Osteocyte (in vitro differentiated cells): ENCODE data around the gene AKAP6. TPM values are rescaled to one million over a fixed set of nuclear protein-coding genes. Genes with fewer than 3 reads are reported as not detected.

ENCODE experiments used
- DNase-seq: peaks from one replicate; pipeline ENCODE4 v3.0.0; 2021; ENCODE audit warnings: mixed read lengths; ENCODE audit not compliant: unreplicated experiment; ENCODE audit errors: extremely low spot score
- H3K27ac Mint-ChIP-seq: one replicate; pipeline ENCODE4 v1.8.0; 2021; ENCODE audit warnings: mild to moderate bottlenecking, mixed read lengths; ENCODE audit not compliant: unreplicated experiment
- H3K27me3 Mint-ChIP-seq: one replicate; pipeline ENCODE4 v1.8.0; 2021; ENCODE audit warnings: mixed read lengths; ENCODE audit not compliant: unreplicated experiment
- H3K36me3 Mint-ChIP-seq: one replicate; pipeline ENCODE4 v1.8.0; 2021; ENCODE audit warnings: mixed read lengths; ENCODE audit not compliant: unreplicated experiment
- H3K4me1 Mint-ChIP-seq: one replicate; pipeline ENCODE4 v1.8.0; 2021; ENCODE audit warnings: mixed read lengths; ENCODE audit not compliant: unreplicated experiment
- H3K4me3 Mint-ChIP-seq: one replicate; pipeline ENCODE4 v1.8.0; 2021; ENCODE audit warnings: mild to moderate bottlenecking, moderate library complexity, mixed read lengths; ENCODE audit not compliant: unreplicated experiment
- H3K9me3 Mint-ChIP-seq: one replicate; pipeline ENCODE4 v1.8.0; 2021; ENCODE audit warnings: mixed read lengths; ENCODE audit not compliant: unreplicated experiment
- total RNA-seq: library from RNA; stranded (reverse); gene quantifications from 2 replicates; pipeline ENCODE4 v1.2.1, GENCODE V29; 2021
- TF ChIP-seq, protein P1 (sequence below): fragments of 200-600 bp; sonication (generic); IDR thresholded peaks from 2 replicates; pipeline ENCODE4 v1.5.0; 2021; ENCODE audit warnings: antibody characterized with exemption, mild to moderate bottlenecking, moderate library complexity

AKAP6 gene
- total RNA-seq, 1 donor from 2014 or later: 4.1 TPM

DNA sequence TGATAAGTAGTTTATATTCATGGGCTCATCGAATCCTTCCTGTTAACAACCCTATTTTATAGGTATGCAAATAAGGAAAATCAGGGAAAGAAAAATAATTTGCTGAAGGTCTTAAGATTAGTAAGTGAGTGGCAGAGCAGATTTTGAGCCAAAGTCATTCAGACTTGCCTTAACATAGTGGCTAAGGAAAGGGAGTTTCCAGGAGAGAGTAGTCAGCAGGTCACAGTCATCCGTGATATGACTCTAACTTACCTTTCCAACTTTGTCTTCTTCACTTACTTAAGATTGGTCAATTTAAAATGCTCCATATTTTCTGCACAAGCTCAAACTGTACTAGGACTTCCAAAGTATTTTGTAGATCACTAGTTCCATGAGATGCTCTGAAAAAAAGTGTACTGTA lies 46.6 kb downstream of the AKAP6 start:
- Mint-ChIP-seq H3K9me3 (no peaks in the 10 kb centered on the region), H3K27ac (no peak overlapping the region), H3K27me3 (no peaks in the 10 kb centered on the region), H3K4me1 (peaks cover 13% of the 10 kb centered on the region), H3K36me3 (no peaks in the 10 kb centered on the region), H3K4me3 (no peak overlapping the region)
- TF ChIP-seq, protein P1, sequence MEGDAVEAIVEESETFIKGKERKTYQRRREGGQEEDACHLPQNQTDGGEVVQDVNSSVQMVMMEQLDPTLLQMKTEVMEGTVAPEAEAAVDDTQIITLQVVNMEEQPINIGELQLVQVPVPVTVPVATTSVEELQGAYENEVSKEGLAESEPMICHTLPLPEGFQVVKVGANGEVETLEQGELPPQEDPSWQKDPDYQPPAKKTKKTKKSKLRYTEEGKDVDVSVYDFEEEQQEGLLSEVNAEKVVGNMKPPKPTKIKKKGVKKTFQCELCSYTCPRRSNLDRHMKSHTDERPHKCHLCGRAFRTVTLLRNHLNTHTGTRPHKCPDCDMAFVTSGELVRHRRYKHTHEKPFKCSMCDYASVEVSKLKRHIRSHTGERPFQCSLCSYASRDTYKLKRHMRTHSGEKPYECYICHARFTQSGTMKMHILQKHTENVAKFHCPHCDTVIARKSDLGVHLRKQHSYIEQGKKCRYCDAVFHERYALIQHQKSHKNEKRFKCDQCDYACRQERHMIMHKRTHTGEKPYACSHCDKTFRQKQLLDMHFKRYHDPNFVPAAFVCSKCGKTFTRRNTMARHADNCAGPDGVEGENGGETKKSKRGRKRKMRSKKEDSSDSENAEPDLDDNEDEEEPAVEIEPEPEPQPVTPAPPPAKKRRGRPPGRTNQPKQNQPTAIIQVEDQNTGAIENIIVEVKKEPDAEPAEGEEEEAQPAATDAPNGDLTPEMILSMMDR: no peak
- no peak for DNase-seq

DNA sequence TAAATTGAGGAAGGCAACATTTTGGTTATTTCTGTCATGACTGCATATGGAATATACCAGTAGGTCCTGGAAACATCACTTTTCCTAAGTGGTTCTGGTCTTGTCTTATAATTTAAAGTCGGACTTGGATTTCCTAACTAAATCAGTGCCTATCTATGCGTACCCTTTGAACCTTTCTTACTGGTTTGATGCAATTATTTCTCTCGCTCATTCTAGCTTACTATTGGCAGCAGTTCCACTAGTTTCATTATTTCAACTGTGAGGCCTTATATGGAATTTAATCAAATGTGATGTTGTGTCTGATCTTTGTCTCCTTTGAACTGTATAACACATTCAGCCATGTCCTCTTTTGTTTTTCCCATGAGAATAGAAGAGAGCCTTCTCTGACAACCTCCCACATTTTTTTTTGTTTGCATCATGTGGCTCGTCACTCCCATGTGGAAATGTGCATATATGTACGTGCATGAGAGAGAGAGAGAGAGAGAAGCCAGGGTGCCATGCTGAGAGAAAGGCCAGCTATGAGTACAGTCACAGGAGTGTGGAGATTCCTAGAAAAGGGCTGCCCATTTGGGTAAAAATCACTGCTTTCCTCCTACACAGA lies 48.0 kb downstream of the AKAP6 start:
- no peak for DNase-seq
- H3K9me3 Mint-ChIP-seq: no peaks in the 10 kb centered on the region
- no peaks in the 10 kb centered on the region for H3K4me1 Mint-ChIP-seq
- H3K27me3 Mint-ChIP-seq: no peaks in the 10 kb centered on the region
- no peak overlapping the region for H3K4me3 Mint-ChIP-seq
- H3K27ac Mint-ChIP-seq: no peak overlapping the region
- TF ChIP-seq, protein P1: no peak
- no peaks in the 10 kb centered on the region for H3K36me3 Mint-ChIP-seq

- Mint-ChIP-seq H3K4me3 (no peak overlapping the region), H3K36me3 (no peaks in the 10 kb centered on the region), H3K27ac (no peak overlapping the region), H3K4me1 (no peaks in the 10 kb centered on the region), H3K27me3 (no peaks in the 10 kb centered on the region), H3K9me3 (no peaks in the 10 kb centered on the region)
- DNase-seq: no peak
- TF ChIP-seq, protein P1: no peak
Observed at GRCh38 chr14:32378284-32378683, 49.2 kb downstream of the AKAP6 start.

DNA sequence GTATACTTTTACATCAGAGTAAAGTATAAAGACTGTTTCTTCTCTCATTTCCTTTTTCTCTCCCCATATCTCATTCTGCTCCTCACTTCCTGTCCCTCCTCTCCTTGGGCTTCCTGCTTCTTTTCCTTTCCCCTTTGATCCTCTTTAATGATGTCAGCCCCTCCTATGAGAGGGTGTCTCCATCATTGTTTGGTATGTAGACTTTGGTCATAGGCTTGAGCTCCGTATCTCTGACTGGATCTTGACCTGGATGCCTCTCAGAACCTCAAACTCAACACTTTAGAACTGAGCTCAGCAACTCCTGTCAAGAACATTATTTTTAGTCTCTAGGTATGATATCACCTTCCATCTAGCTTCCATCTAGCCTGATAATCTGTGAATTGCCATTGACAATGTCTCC lies 50.3 kb downstream of the AKAP6 start:
- Mint-ChIP-seq H3K27me3 (no peaks in the 10 kb centered on the region), H3K36me3 (no peaks in the 10 kb centered on the region), H3K4me3 (no peak overlapping the region), H3K27ac (no peak overlapping the region), H3K4me1 (no peaks in the 10 kb centered on the region), H3K9me3 (no peaks in the 10 kb centered on the region)
- DNase-seq: no peak
- TF ChIP-seq, protein P1: no peak

DNA sequence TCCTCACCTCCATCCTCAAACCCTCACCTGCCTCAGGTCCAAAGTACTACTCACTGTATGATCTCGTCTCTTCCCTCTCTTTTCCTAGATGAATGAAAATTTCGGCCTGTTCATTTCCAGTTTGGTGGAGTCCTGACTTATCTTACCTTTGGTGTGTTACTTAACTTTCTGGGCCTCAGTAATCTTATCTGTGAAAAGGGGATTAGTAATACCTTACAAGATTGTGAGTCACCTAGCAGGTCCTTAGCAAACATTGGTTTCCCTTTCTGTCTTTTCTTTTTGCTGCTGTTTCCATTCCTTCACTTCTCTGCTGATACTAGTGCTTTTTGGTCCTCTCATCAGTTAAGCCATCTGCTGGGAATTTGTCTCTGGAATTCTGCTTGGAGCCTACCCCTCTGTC lies 52.8 kb downstream of the AKAP6 start:
- no peak for DNase-seq
- Mint-ChIP-seq H3K4me3 (no peak overlapping the region), H3K9me3 (no peaks in the 10 kb centered on the region), H3K27me3 (no peaks in the 10 kb centered on the region), H3K27ac (no peak overlapping the region), H3K4me1 (no peaks in the 10 kb centered on the region), H3K36me3 (no peaks in the 10 kb centered on the region)
- TF ChIP-seq, protein P1: no peak
